Keratinocyte (primary cell): ENCODE results near the gene METTL3. TPM values are rescaled to one million over a fixed set of nuclear protein-coding genes. Genes with fewer than 3 reads are reported as not detected.

ENCODE experiments used
- DNase-seq: peaks from one replicate; pipeline ENCODE4 v3.0.0-alpha.2; 2011; ENCODE audit warnings: low read depth, missing footprints, low spot score
- FAIRE-seq: peaks from 2 replicates; lab custom pipeline; 2011; peaks lifted over from hg19 to GRCh38; lab: Jason Lieb, UNC
- H2AFZ ChIP-seq: 2 replicates; pipeline ENCODE4 v1.6.0; 2012; ENCODE audit warnings: low read length, control low read depth, inconsistent platforms; ENCODE audit not compliant: control insufficient read depth
- H3K27ac ChIP-seq: 2 replicates; pipeline ENCODE4 v1.5.1; 2011; ENCODE audit warnings: low read length; ENCODE audit not compliant: control insufficient read depth, insufficient read depth
- H3K27me3 ChIP-seq: 3 replicates; pipeline ENCODE4 v1.6.0; 2011; ENCODE audit warnings: low read length; ENCODE audit not compliant: control insufficient read depth, insufficient read depth; ENCODE audit errors: extremely low read depth
- H3K36me3 ChIP-seq, 2 experiments: 2 replicates in 1 of 2; 3 replicates in 1 of 2; pipeline ENCODE4 v1.5.1; 2011; ENCODE audit warnings: low read length in 2 of 2, mild to moderate bottlenecking in 1 of 2; ENCODE audit not compliant: control insufficient read depth in 2 of 2, insufficient read depth in 2 of 2; ENCODE audit errors: extremely low read depth in 1 of 2
- H3K4me1 ChIP-seq: 3 replicates; pipeline ENCODE4 v1.5.1; 2011; ENCODE audit warnings: low read length; ENCODE audit not compliant: control insufficient read depth, insufficient read depth; ENCODE audit errors: extremely low read depth
- H3K4me2 ChIP-seq: 3 replicates; pipeline ENCODE4 v1.6.0; 2011; ENCODE audit warnings: low read depth, low read length; ENCODE audit not compliant: control insufficient read depth, insufficient read depth; ENCODE audit errors: extremely low read depth
- H3K4me3 ChIP-seq, 3 experiments: fragments of 200-600 bp in 1 of 3; sonication (generic) in 1 of 3; 2 replicates in 2 of 3; 3 replicates in 1 of 3; pipeline ENCODE4 v1.5.1; 2011 to 2016; ENCODE audit warnings: low read length in 3 of 3, mild to moderate bottlenecking in 3 of 3, control low read depth in 2 of 3, inconsistent platforms in 1 of 3, low read depth in 1 of 3, mixed read lengths in 1 of 3, mixed run types in 1 of 3, moderate library complexity in 1 of 3; ENCODE audit not compliant: control insufficient read depth in 2 of 3, insufficient read depth in 2 of 3; ENCODE audit errors: extremely low read depth in 1 of 3
- H3K79me2 ChIP-seq: 2 replicates; pipeline ENCODE4 v1.6.0; 2012; ENCODE audit warnings: low read length; ENCODE audit not compliant: control insufficient read depth, insufficient read depth
- H3K9ac ChIP-seq: 3 replicates; pipeline ENCODE4 v1.6.0; 2011; ENCODE audit warnings: low read length; ENCODE audit not compliant: control insufficient read depth, insufficient read depth; ENCODE audit errors: extremely low read depth
- H3K9me1 ChIP-seq: 3 replicates; pipeline ENCODE4 v1.6.0; 2011; ENCODE audit warnings: low read length; ENCODE audit not compliant: control insufficient read depth, insufficient read depth; ENCODE audit errors: extremely low read depth
- H3K9me3 ChIP-seq: 2 replicates; pipeline ENCODE4 v1.5.1; 2012; ENCODE audit warnings: low read depth, low read length; ENCODE audit not compliant: control insufficient read depth
- H4K20me1 ChIP-seq: 3 replicates; pipeline ENCODE4 v1.6.0; 2011; ENCODE audit warnings: low read length; ENCODE audit not compliant: control insufficient read depth, insufficient read depth; ENCODE audit errors: extremely low read depth
- CTCF ChIP-seq, 3 experiments: IDR thresholded peaks in 1 of 3; conservative IDR thresholded peaks in 1 of 3; optimal IDR thresholded peaks in 1 of 3; 2 replicates in 2 of 3; 3 replicates in 1 of 3; pipeline versions ENCODE3 to v1.5.1; 2011; ENCODE audit warnings: low read length in 3 of 3, mild to moderate bottlenecking in 3 of 3, moderate library complexity in 2 of 3, control low read depth in 1 of 3, inconsistent platforms in 1 of 3; ENCODE audit not compliant: insufficient read depth in 2 of 3; ENCODE audit errors: extremely low read depth in 1 of 3
- EZH2 ChIP-seq: IDR thresholded peaks from one replicate; pipeline ENCODE4 v1.6.1; 2012; ENCODE audit warnings: inconsistent platforms, mild to moderate bottlenecking, low read length, moderate library complexity
- dilution Hi-C: fragments of 300-500 bp; cut with MboI; formaldehyde crosslinking; loops from one replicate; pipeline ENCODE4 v1.7.0; 2020; ENCODE audit warnings: low sequenced_read_pairs; ENCODE audit not compliant: extremely low pct_ligation_motif_present
- polyA plus RNA-seq, 5 experiments: library from polyadenylated mRNA; depleted of rRNA in 3 of 5; stranded (reverse) in 3 of 5; stranded (forward) in 1 of 5; unstranded in 1 of 5; fragments of >200 nt; gene quantifications; 1 replicate in 1 of 5; 2 replicates in 3 of 5; 3 replicates in 1 of 5; pipeline versions ENCODE4 v1.2.1 to v1.2.3, GENCODE V29; 2011 to 2012; ENCODE audit warnings: missing spikeins in 2 of 5, low read depth in 1 of 5, low replicate concordance in 1 of 5

The METTL3 gene
- polyA plus RNA-seq, 1 donor (not counting 4 experiments of a cell fraction or from before 2014, with no cell fraction given) = 99.7 TPM

- no peaks in the 10 kb centered on the region for H3K36me3 ChIP-seq
- TF ChIP-seq CTCF (optimal IDR thresholded peaks at IDR 0.05 in 1 of 3, IDR thresholded peaks at IDR 0.05 in 1 of 3, conservative IDR thresholded peaks at IDR 0.05 in 1 of 3; ENCODE audit: extremely low read depth in 1 of 3, insufficient read depth in 2 of 3, low read length in 3 of 3) (no peak), EZH2 (no peak)
- no peak overlapping the region for H3K4me3 ChIP-seq
- no peak overlapping the region for H2AFZ ChIP-seq
- H3K27ac ChIP-seq = no peak overlapping the region
- no peaks in the 10 kb centered on the region for H3K9me3 ChIP-seq
- dilution Hi-C loops = no loop called here
- peaks cover 3% of the 10 kb centered on the region for H3K27me3 ChIP-seq
- H4K20me1 ChIP-seq = no peaks in the 10 kb centered on the region
- no peak overlapping the region for H3K4me2 ChIP-seq
- FAIRE-seq (no peak), DNase-seq (no peak)
- H3K9ac ChIP-seq = no peak overlapping the region
- no peaks in the 10 kb centered on the region for H3K9me1 ChIP-seq
- H3K4me1 ChIP-seq = no peaks in the 10 kb centered on the region
- no peaks in the 10 kb centered on the region for H3K79me2 ChIP-seq
Observed at GRCh38 chr14:21518725-21519124, 7.6 kb upstream of the METTL3 start.

GRCh38 chr14:21514341-21514740, 3.2 kb upstream of the METTL3 start:
- H3K9me3 ChIP-seq = no peaks in the 10 kb centered on the region
- dilution Hi-C loops = loop anchor here (5.0 kb wide), 1 partner anchor 43 kb away; no protein-coding TSS in a partner anchor
- no peaks in the 10 kb centered on the region for H4K20me1 ChIP-seq
- no peak overlapping the region for H3K4me2 ChIP-seq
- H2AFZ ChIP-seq = no peak overlapping the region
- peaks cover 8% of the 10 kb centered on the region for H3K4me1 ChIP-seq
- no peaks in the 10 kb centered on the region for H3K27me3 ChIP-seq
- H3K79me2 ChIP-seq = peaks cover 18% of the 10 kb centered on the region
- FAIRE-seq (no peak), DNase-seq (no peak)
- TF ChIP-seq EZH2 = no peak
- TF ChIP-seq CTCF (optimal IDR thresholded peaks at IDR 0.05 in 1 of 3, IDR thresholded peaks at IDR 0.05 in 1 of 3, conservative IDR thresholded peaks at IDR 0.05 in 1 of 3; ENCODE audit: extremely low read depth in 1 of 3, insufficient read depth in 2 of 3, low read length in 3 of 3) = no peak
- H3K4me3 ChIP-seq = no peak overlapping the region
- H3K9me1 ChIP-seq = no peaks in the 10 kb centered on the region
- no peak overlapping the region for H3K27ac ChIP-seq
- no peaks in the 10 kb centered on the region for H3K36me3 ChIP-seq
- no peak overlapping the region for H3K9ac ChIP-seq
